GM23338 (cell line): ENCODE measurements around the gene TRAF4. TPM values are rescaled to one million over a fixed set of nuclear protein-coding genes. Genes with fewer than 3 reads are reported as not detected.
A peak's percentile ranks its signal among the peaks of the same experiment; 100 is the strongest.

ENCODE experiments used
- ATAC-seq: fragments of 200-7000 bp; cut with Tn5 transposase; 3 replicates; pipeline ENCODE4 v1.9.1; 2020
- DNase-seq: peaks from one replicate; pipeline ENCODE4 v3.0.0-alpha.2; 2015; ENCODE audit warnings: low spot score
- H2AFZ ChIP-seq: fragments of 200-600 bp; sonication (generic); 2 replicates; pipeline ENCODE4 v1.8.0; 2016; ENCODE audit warnings: antibody characterized with exemption, mild to moderate bottlenecking, moderate library complexity
- H3F3A ChIP-seq: fragments of 200-600 bp; sonication (generic); replicated peaks from 2 replicates; pipeline ENCODE4 v1.8.0; 2017; ENCODE audit warnings: antibody characterized with exemption, mixed run types, low read depth
- H3K27ac ChIP-seq: fragments of 200-600 bp; sonication (generic); 2 replicates; pipeline ENCODE4 v1.6.1; 2016; ENCODE audit warnings: low read depth
- H3K27me3 ChIP-seq: fragments of 200-600 bp; sonication (generic); 2 replicates; pipeline ENCODE4 v1.8.0; 2016; ENCODE audit warnings: mild to moderate bottlenecking, mixed run types, moderate library complexity; ENCODE audit not compliant: insufficient read depth
- H3K36me3 ChIP-seq: fragments of 200-600 bp; sonication (generic); 2 replicates; pipeline ENCODE4 v1.8.0; 2016; ENCODE audit warnings: mild to moderate bottlenecking; ENCODE audit not compliant: insufficient read depth
- H3K4me1 ChIP-seq: fragments of 200-600 bp; sonication (generic); 2 replicates; pipeline ENCODE4 v1.8.0; 2016; ENCODE audit warnings: mild to moderate bottlenecking, moderate library complexity; ENCODE audit not compliant: insufficient read depth
- H3K4me2 ChIP-seq: fragments of 200-600 bp; sonication (generic); 2 replicates; pipeline ENCODE4 v1.7.1; 2017; ENCODE audit warnings: mixed run types
- H3K4me3 ChIP-seq: fragments of 200-600 bp; sonication (generic); 2 replicates; pipeline ENCODE4 v1.6.1; 2016; ENCODE audit warnings: mixed run types
- H3K79me2 ChIP-seq: fragments of 200-600 bp; sonication (generic); replicated peaks from 2 replicates; pipeline ENCODE4 v1.8.0; 2017; ENCODE audit warnings: mild to moderate bottlenecking; ENCODE audit not compliant: insufficient read depth
- H3K9me2 ChIP-seq: fragments of 200-600 bp; sonication (generic); 2 replicates; pipeline ENCODE4 v1.8.0; 2017; ENCODE audit not compliant: insufficient read depth
- H4K20me1 ChIP-seq: fragments of 200-600 bp; sonication (generic); replicated peaks from 2 replicates; pipeline ENCODE4 v1.8.0; 2017; ENCODE audit warnings: mild to moderate bottlenecking; ENCODE audit not compliant: insufficient read depth
- H3K27ac Mint-ChIP-seq: 2 replicates; pipeline ENCODE4 v1.8.0; 2020; ENCODE audit warnings: inconsistent platforms, mild to moderate bottlenecking, moderate library complexity, mixed read lengths
- H3K27me3 Mint-ChIP-seq: 3 replicates; pipeline ENCODE4 v1.8.0; 2022; ENCODE audit warnings: low read depth, mild to moderate bottlenecking, moderate library complexity, mixed read lengths, inconsistent platforms; ENCODE audit not compliant: insufficient read depth, poor library complexity
- H3K36me3 Mint-ChIP-seq: 3 replicates; pipeline ENCODE4 v1.8.0; 2021; ENCODE audit warnings: low read depth, mild to moderate bottlenecking, inconsistent platforms, moderate library complexity, mixed read lengths
- H3K4me1 Mint-ChIP-seq: 3 replicates; pipeline ENCODE4 v1.8.0; 2020; ENCODE audit warnings: mild to moderate bottlenecking, inconsistent platforms, mixed read lengths
- H3K4me3 Mint-ChIP-seq: 3 replicates; pipeline ENCODE4 v1.8.0; 2021; ENCODE audit warnings: moderate library complexity, mild to moderate bottlenecking, inconsistent platforms, mixed read lengths
- H3K9me3 Mint-ChIP-seq: 3 replicates; pipeline ENCODE4 v1.8.0; 2020; ENCODE audit warnings: moderate library complexity, mild to moderate bottlenecking, inconsistent platforms, mixed read lengths
- CREB1 ChIP-seq: fragments of 250-450 bp; sonication (Bioruptor Pico); IDR thresholded peaks from 2 replicates; pipeline ENCODE4 v1.5.0; 2020; ENCODE audit warnings: low read depth, mild to moderate bottlenecking, moderate library complexity
- EZH2 ChIP-seq: fragments of 200-600 bp; sonication (generic); IDR thresholded peaks from one replicate; pipeline ENCODE4 v1.8.0; 2017; ENCODE audit warnings: antibody characterized with exemption, mild to moderate bottlenecking, low read depth; ENCODE audit not compliant: unreplicated experiment
- EZH2phosphoT487 ChIP-seq: fragments of 200-600 bp; sonication (generic); IDR thresholded peaks from one replicate; pipeline ENCODE4 v1.8.1; 2018; ENCODE audit warnings: antibody characterized with exemption; ENCODE audit not compliant: unreplicated experiment
- JUNB ChIP-seq: IDR thresholded peaks from one replicate; pipeline ENCODE4 v1.6.1; 2016; ENCODE audit warnings: antibody characterized with exemption; ENCODE audit not compliant: unreplicated experiment
- NANOG ChIP-seq: IDR thresholded peaks from 2 replicates; pipeline ENCODE4 v1.6.1; 2016; ENCODE audit warnings: antibody characterized with exemption, borderline replicate concordance
- POLR2AphosphoS5 ChIP-seq: IDR thresholded peaks from 2 replicates; pipeline ENCODE4 v1.6.1; 2016; ENCODE audit warnings: antibody characterized with exemption, low read depth
- STAT1 ChIP-seq: IDR thresholded peaks from one replicate; pipeline ENCODE4 v1.6.1; 2016; ENCODE audit warnings: antibody characterized with exemption; ENCODE audit not compliant: unreplicated experiment
- ZNF114 ChIP-seq: fragments of 250-450 bp; sonication (Bioruptor Pico); IDR thresholded peaks from 2 replicates; pipeline ENCODE4 v1.5.0; 2020; ENCODE audit warnings: mild to moderate bottlenecking, moderate library complexity
- ZNF331 ChIP-seq: fragments of 250-450 bp; sonication (Bioruptor Pico); IDR thresholded peaks from 2 replicates; pipeline ENCODE4 v1.5.0; 2020; ENCODE audit warnings: low read depth, mild to moderate bottlenecking, moderate library complexity
- polyA plus RNA-seq: library from polyadenylated mRNA; unstranded; fragments of >200 nt; fragmentation: Nextera tagmentation; extraction: Ambion mirVana; gene quantifications from 2 replicates; pipeline ENCODE4 v1.2.1, GENCODE V29; 2016
- total RNA-seq: library from RNA; depleted of rRNA; stranded (reverse); fragments of >200 nt; shearing (Covaris generic); gene quantifications from 2 replicates; pipeline ENCODE4 v1.2.3, GENCODE V29; 2014
- TF ChIP-seq, protein P1 (sequence below), 2 experiments: fragments of 200-600 bp in 1 of 2; sonication (generic) in 1 of 2; conservative IDR thresholded peaks; 2 replicates each; pipeline versions ENCODE4 v1.5.1 to v1.6.1; 2016 to 2017; ENCODE audit warnings: antibody characterized with exemption in 2 of 2, low read depth in 2 of 2, mild to moderate bottlenecking in 2 of 2, moderate library complexity in 1 of 2
- TF ChIP-seq, protein P2 (sequence below): fragments of 250-450 bp; sonication (Bioruptor Pico); IDR thresholded peaks from 2 replicates; pipeline ENCODE4 v1.5.0; 2020; ENCODE audit warnings: mild to moderate bottlenecking, moderate library complexity
- TF ChIP-seq, protein P3 (sequence below): IDR thresholded peaks from 2 replicates; pipeline ENCODE4 v1.6.1; 2016; ENCODE audit warnings: antibody characterized with exemption
- TF ChIP-seq, protein P4 (sequence below): IDR thresholded peaks from one replicate; pipeline ENCODE4 v1.6.1; 2018; ENCODE audit warnings: antibody characterized with exemption; ENCODE audit not compliant: unreplicated experiment

TRAF4 gene
- total and polyA plus RNA-seq, 2 experiments from 2014 or later: 63.5 to 152 TPM

DNA sequence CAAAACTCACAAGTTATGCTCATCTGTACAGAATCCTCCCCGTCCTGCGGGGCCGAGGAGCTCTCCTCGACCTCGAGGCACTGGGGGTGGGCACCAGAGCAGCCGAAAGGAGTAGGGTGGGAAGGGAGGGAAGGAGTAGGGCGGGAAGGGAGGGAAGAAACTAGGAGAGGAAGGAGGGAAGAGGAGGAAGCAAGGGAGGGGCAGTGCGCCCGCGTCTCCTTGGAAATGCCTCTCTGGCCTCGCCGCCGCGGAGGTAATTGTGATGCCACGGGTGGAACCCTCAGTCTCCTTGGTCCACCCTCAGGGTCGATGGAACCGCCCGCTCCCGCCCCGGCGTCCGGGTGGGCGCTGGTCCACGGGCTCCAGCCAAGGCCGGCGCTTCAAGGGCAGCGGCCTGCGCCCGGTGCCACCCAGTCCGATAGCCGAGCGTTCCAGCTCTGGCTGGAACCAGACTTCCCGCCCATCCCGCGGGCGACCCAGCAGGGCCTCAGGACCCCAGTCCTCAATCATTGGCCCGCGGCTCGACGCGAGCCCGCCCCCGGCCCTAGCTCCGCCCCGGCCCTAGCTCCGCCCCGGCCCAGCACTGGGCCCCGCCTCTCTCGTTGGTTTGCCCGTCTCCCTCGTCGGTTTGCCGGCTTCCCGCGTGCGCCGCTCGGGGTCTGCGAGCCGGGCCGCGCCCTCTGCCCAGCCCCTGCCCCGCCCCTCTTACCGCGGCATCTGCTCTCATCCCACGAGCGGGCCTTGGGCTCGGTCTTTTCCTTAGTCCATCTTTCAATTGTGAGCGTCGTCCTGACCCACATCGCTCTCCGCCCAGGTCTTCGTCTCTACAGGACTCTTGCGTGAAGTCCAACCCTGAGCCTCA, 32.7 kb upstream of the TRAF4 start:
- Histone ChIP-seq H4K20me1 (peaks cover 10% of the 10 kb centered on the region; the same call in 1 of the 2 replicates), H3K27ac (peak overlapping the region; percentile 100), H3K4me1 (peaks cover 27% of the 10 kb centered on the region), H3K4me3 (peak overlapping the region; percentile 72), H3K4me2 (peak overlapping the region; percentile 91), H3K79me2 (peaks cover 28% of the 10 kb centered on the region), H3K27me3 (no peaks in the 10 kb centered on the region), H3K9me2 (no peaks in the 10 kb centered on the region), H2AFZ (no peak overlapping the region), H3F3A (peaks cover 50% of the 10 kb centered on the region), H3K36me3 (peaks cover 13% of the 10 kb centered on the region; the same call in 1 of the 2 replicates)
- Mint-ChIP-seq H3K27ac (peak overlapping the region; percentile 99), H3K4me3 (peak overlapping the region; percentile 97), H3K36me3 (peaks cover 51% of the 10 kb centered on the region), H3K4me1 (peaks cover 39% of the 10 kb centered on the region), H3K9me3 (no peaks in the 10 kb centered on the region; the same call in 2 of the 3 replicates), H3K27me3 (peaks cover 27% of the 10 kb centered on the region)
- DNase-seq (peak; percentile 96), ATAC-seq (peak; percentile 84)
- TF ChIP-seq, protein P1, sequence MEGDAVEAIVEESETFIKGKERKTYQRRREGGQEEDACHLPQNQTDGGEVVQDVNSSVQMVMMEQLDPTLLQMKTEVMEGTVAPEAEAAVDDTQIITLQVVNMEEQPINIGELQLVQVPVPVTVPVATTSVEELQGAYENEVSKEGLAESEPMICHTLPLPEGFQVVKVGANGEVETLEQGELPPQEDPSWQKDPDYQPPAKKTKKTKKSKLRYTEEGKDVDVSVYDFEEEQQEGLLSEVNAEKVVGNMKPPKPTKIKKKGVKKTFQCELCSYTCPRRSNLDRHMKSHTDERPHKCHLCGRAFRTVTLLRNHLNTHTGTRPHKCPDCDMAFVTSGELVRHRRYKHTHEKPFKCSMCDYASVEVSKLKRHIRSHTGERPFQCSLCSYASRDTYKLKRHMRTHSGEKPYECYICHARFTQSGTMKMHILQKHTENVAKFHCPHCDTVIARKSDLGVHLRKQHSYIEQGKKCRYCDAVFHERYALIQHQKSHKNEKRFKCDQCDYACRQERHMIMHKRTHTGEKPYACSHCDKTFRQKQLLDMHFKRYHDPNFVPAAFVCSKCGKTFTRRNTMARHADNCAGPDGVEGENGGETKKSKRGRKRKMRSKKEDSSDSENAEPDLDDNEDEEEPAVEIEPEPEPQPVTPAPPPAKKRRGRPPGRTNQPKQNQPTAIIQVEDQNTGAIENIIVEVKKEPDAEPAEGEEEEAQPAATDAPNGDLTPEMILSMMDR (conservative IDR thresholded peaks at IDR 0.05; ENCODE audit: low read depth in 2 of 2): no peak
- TF ChIP-seq CREB1 (CRISPR knock-in tag) (peak; percentile 34; the same call in 1 of the 2 replicates), STAT1 (no peak), EZH2 (no peak), NANOG (0 out of 2 replicates have a peak, but pooled peaks have one; percentile 3), ZNF331 (CRISPR knock-in tag) (no peak), JUNB (no peak), ZNF114 (CRISPR knock-in tag) (no peak), POLR2AphosphoS5 (peak; percentile 93), EZH2phosphoT487 (no peak)
- TF ChIP-seq, protein P2, sequence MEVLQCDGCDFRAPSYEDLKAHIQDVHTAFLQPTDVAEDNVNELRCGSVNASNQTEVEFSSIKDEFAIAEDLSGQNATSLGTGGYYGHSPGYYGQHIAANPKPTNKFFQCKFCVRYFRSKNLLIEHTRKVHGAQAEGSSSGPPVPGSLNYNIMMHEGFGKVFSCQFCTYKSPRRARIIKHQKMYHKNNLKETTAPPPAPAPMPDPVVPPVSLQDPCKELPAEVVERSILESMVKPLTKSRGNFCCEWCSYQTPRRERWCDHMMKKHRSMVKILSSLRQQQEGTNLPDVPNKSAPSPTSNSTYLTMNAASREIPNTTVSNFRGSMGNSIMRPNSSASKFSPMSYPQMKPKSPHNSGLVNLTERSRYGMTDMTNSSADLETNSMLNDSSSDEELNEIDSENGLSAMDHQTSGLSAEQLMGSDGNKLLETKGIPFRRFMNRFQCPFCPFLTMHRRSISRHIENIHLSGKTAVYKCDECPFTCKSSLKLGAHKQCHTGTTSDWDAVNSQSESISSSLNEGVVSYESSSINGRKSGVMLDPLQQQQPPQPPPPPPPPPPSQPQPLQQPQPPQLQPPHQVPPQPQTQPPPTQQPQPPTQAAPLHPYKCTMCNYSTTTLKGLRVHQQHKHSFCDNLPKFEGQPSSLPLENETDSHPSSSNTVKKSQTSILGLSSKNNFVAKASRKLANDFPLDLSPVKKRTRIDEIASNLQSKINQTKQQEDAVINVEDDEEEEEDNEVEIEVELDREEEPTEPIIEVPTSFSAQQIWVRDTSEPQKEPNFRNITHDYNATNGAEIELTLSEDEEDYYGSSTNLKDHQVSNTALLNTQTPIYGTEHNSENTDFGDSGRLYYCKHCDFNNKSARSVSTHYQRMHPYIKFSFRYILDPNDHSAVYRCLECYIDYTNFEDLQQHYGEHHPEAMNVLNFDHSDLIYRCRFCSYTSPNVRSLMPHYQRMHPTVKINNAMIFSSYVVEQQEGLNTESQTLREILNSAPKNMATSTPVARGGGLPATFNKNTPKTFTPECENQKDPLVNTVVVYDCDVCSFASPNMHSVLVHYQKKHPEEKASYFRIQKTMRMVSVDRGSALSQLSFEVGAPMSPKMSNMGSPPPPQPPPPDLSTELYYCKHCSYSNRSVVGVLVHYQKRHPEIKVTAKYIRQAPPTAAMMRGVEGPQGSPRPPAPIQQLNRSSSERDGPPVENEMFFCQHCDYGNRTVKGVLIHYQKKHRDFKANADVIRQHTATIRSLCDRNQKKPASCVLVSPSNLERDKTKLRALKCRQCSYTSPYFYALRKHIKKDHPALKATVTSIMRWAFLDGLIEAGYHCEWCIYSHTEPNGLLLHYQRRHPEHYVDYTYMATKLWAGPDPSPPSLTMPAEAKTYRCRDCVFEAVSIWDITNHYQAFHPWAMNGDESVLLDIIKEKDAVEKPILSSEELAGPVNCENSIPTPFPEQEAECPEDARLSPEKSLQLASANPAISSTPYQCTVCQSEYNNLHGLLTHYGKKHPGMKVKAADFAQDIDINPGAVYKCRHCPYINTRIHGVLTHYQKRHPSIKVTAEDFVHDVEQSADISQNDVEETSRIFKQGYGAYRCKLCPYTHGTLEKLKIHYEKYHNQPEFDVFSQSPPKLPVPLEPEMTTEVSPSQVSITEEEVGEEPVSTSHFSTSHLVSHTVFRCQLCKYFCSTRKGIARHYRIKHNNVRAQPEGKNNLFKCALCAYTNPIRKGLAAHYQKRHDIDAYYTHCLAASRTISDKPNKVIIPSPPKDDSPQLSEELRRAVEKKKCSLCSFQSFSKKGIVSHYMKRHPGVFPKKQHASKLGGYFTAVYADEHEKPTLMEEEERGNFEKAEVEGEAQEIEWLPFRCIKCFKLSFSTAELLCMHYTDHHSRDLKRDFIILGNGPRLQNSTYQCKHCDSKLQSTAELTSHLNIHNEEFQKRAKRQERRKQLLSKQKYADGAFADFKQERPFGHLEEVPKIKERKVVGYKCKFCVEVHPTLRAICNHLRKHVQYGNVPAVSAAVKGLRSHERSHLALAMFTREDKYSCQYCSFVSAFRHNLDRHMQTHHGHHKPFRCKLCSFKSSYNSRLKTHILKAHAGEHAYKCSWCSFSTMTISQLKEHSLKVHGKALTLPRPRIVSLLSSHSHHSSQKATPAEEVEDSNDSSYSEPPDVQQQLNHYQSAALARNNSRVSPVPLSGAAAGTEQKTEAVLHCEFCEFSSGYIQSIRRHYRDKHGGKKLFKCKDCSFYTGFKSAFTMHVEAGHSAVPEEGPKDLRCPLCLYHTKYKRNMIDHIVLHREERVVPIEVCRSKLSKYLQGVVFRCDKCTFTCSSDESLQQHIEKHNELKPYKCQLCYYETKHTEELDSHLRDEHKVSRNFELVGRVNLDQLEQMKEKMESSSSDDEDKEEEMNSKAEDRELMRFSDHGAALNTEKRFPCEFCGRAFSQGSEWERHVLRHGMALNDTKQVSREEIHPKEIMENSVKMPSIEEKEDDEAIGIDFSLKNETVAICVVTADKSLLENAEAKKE: no peak
- TF ChIP-seq, protein P3, sequence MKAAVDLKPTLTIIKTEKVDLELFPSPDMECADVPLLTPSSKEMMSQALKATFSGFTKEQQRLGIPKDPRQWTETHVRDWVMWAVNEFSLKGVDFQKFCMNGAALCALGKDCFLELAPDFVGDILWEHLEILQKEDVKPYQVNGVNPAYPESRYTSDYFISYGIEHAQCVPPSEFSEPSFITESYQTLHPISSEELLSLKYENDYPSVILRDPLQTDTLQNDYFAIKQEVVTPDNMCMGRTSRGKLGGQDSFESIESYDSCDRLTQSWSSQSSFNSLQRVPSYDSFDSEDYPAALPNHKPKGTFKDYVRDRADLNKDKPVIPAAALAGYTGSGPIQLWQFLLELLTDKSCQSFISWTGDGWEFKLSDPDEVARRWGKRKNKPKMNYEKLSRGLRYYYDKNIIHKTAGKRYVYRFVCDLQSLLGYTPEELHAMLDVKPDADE: no peak
- TF ChIP-seq, protein P4, sequence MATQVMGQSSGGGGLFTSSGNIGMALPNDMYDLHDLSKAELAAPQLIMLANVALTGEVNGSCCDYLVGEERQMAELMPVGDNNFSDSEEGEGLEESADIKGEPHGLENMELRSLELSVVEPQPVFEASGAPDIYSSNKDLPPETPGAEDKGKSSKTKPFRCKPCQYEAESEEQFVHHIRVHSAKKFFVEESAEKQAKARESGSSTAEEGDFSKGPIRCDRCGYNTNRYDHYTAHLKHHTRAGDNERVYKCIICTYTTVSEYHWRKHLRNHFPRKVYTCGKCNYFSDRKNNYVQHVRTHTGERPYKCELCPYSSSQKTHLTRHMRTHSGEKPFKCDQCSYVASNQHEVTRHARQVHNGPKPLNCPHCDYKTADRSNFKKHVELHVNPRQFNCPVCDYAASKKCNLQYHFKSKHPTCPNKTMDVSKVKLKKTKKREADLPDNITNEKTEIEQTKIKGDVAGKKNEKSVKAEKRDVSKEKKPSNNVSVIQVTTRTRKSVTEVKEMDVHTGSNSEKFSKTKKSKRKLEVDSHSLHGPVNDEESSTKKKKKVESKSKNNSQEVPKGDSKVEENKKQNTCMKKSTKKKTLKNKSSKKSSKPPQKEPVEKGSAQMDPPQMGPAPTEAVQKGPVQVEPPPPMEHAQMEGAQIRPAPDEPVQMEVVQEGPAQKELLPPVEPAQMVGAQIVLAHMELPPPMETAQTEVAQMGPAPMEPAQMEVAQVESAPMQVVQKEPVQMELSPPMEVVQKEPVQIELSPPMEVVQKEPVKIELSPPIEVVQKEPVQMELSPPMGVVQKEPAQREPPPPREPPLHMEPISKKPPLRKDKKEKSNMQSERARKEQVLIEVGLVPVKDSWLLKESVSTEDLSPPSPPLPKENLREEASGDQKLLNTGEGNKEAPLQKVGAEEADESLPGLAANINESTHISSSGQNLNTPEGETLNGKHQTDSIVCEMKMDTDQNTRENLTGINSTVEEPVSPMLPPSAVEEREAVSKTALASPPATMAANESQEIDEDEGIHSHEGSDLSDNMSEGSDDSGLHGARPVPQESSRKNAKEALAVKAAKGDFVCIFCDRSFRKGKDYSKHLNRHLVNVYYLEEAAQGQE: no peak
